NT2/D1 (cell line): Measurements from ENCODE around the gene MYL6.

Experiments used
- DNase-seq: peaks from one replicate; pipeline ENCODE4 v3.0.0-alpha.2; 2011; ENCODE audit warnings: low read depth, low spot score
- H3K27me3 ChIP-seq: 2 replicates; pipeline ENCODE4 v1.6.0; 2011; ENCODE audit warnings: mild to moderate bottlenecking; ENCODE audit not compliant: insufficient read length, insufficient read depth
- H3K36me3 ChIP-seq: 2 replicates; pipeline ENCODE4 v1.6.1; 2011; ENCODE audit warnings: mild to moderate bottlenecking, low read length, mixed read lengths; ENCODE audit not compliant: insufficient read depth, insufficient read length
- H3K4me1 ChIP-seq: 2 replicates; pipeline ENCODE4 v1.5.1; 2011; ENCODE audit not compliant: insufficient read depth, insufficient read length
- H3K4me3 ChIP-seq: 2 replicates; pipeline ENCODE4 v1.5.1; 2011; ENCODE audit warnings: low read depth; ENCODE audit not compliant: insufficient read length
- H3K9ac ChIP-seq: 2 replicates; pipeline ENCODE4 v1.6.0; 2011; ENCODE audit warnings: low read depth; ENCODE audit not compliant: insufficient read length
- H3K9me3 ChIP-seq: 2 replicates; pipeline ENCODE4 v1.5.1; 2011; ENCODE audit warnings: mild to moderate bottlenecking, low read length; ENCODE audit not compliant: insufficient read depth
- SUZ12 ChIP-seq: IDR thresholded peaks from 2 replicates; pipeline ENCODE4 v1.6.1; 2011; ENCODE audit not compliant: insufficient read length, insufficient read depth; ENCODE audit errors: extremely low read depth
- YY1 ChIP-seq: IDR thresholded peaks from 2 replicates; pipeline ENCODE4 v1.6.1; 2011; ENCODE audit not compliant: insufficient read length, insufficient read depth
- ZNF274 ChIP-seq: IDR thresholded peaks from 2 replicates; pipeline ENCODE4 v1.6.1; 2011; ENCODE audit warnings: mild to moderate bottlenecking, low read depth, low read length

The MYL6 gene

GRCh38 chr12:56124133-56124532 is 34.0 kb upstream of the MYL6 start:
- Histone ChIP-seq H3K9ac (no peak overlapping the region), H3K9me3 (no peaks in the 10 kb centered on the region), H3K27me3 (no peaks in the 10 kb centered on the region), H3K4me3 (no peak overlapping the region), H3K4me1 (peaks cover 2% of the 10 kb centered on the region), H3K36me3 (peaks cover 23% of the 10 kb centered on the region)
- no peak for DNase-seq
- TF ChIP-seq YY1 = no peak
- TF ChIP-seq SUZ12 = no peak
- TF ChIP-seq ZNF274 = no peak

DNA sequence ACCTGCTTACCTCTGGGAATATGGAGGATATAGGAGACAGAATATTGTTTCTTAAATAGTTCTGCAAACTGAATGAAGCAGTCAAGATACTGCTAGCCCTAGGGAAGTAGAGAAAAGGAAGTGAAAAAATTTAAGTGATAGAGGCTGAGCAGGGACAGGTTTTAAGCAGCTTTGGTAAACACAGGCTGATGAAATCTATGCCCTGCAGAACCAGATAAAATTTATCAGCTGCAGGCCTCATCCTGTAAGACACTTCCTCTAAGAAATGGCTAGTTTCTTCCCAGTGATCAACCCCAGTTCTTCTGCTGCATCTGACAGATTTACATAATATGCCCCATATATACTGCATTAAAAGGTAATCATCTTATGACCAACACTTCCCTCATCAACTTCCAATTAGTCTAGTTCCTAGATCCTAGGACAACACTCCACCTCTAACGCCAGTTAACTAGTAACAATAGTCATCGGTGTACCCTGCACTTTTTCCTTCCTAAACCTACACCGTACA is 31.4 kb upstream of the MYL6 start:
- no peak for DNase-seq
- H3K4me1 ChIP-seq = peaks cover 6% of the 10 kb centered on the region

DNA sequence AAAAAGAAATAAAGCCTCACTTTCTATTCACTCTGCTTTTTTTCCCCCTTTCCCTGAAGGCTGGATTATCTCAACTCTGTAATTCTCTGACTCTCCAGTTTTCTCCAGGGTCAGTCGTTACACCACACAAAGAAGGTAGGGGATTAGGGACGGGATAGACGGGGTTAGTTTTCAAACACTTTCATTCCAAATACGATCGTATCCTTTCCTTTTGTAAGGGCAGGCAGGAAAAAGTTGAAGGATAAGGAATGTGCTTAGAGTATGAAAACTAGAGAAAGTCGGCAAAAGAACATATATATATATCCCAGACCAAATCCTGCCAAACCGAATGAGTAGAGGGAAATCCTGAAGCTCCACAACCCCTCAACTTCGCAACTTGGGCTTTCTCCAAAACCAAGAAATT is 30.7 kb upstream of the MYL6 start:
- Histone ChIP-seq H3K36me3 (peaks cover 25% of the 10 kb centered on the region), H3K4me1 (peaks cover 6% of the 10 kb centered on the region), H3K27me3 (no peaks in the 10 kb centered on the region), H3K9me3 (peaks cover 15% of the 10 kb centered on the region), H3K4me3 (no peak overlapping the region), H3K9ac (peak overlapping the region; percentile 61)
- no peak for DNase-seq
- no peak for TF ChIP-seq SUZ12
- TF ChIP-seq ZNF274 = no peak
- TF ChIP-seq YY1 = no peak

More for the DNA sequence above, 31.4 kb upstream of the MYL6 start:
- Histone ChIP-seq H3K4me3 (no peak overlapping the region), H3K36me3 (peaks cover 23% of the 10 kb centered on the region), H3K27me3 (no peaks in the 10 kb centered on the region), H3K9me3 (peaks cover 15% of the 10 kb centered on the region), H3K9ac (peak overlapping the region; percentile 29)
- TF ChIP-seq SUZ12 (no peak), ZNF274 (no peak), YY1 (no peak)

GRCh38 chr12:56127888-56128669 is 30.1 kb upstream of the MYL6 start, which contains the start of gene ESYT1:
TSS of gene ESYT1 (plus strand) at chr12:56128267. CDS start at chr12:56128320, 53 bp downstream.
- H3K36me3 ChIP-seq = peaks cover 29% of the 10 kb centered on the region
- H3K9me3 ChIP-seq = peaks cover 15% of the 10 kb centered on the region
- peak; percentile 100 for DNase-seq
- peaks cover 6% of the 10 kb centered on the region for H3K4me1 ChIP-seq
- peak within 1 kb of the TSS; percentile 98 for H3K9ac ChIP-seq
- H3K27me3 ChIP-seq = no peaks in the 10 kb centered on the region
- peak within 1 kb of the TSS; percentile 95 for H3K4me3 ChIP-seq
- TF ChIP-seq SUZ12 (no peak), ZNF274 (no peak), YY1 (no peak)

DNA sequence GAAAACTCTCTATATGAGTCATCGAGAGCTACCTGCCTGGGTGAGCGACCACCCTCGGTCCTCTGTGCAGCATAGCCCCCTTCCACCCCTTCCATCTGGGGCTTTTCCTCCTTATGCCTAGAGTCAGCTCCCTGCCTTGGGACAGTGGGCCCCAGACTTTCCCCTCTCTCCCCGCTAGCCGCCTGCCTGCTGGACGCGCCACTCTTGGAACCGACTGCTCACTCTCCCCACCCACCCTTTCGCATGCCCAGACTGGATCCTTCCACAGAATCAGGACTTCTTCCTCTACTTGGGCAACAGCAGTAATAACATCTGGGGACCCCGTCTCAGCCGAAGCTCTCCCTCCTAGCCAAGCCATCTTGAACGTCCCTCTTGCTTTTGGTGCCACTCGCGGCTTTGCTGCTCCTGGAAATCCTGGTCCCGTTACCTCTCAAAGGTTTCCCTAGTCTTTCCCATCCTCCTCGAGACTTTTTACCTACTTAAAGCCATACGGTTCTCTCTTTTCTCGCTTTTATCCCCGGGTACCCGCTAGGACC is 29.4 kb upstream of the MYL6 start:
- no peak for DNase-seq
- TF ChIP-seq SUZ12 = no peak
- TF ChIP-seq ZNF274 = no peak
- no peak for TF ChIP-seq YY1
- peaks cover 15% of the 10 kb centered on the region for H3K9me3 ChIP-seq
- H3K4me3 ChIP-seq = peak overlapping the region; percentile 95
- peak overlapping the region; percentile 98 for H3K9ac ChIP-seq
- H3K36me3 ChIP-seq = peaks cover 36% of the 10 kb centered on the region
- peaks cover 6% of the 10 kb centered on the region for H3K4me1 ChIP-seq
- H3K27me3 ChIP-seq = no peaks in the 10 kb centered on the region

GRCh38 chr12:56129206-56129941 is 28.8 kb upstream of the MYL6 start:
- H3K4me3 ChIP-seq = peak overlapping the region; percentile 95
- peaks cover 6% of the 10 kb centered on the region for H3K4me1 ChIP-seq

GRCh38 chr12:56129942-56130495 is 28.1 kb upstream of the MYL6 start:
- H3K9me3 ChIP-seq = peaks cover 15% of the 10 kb centered on the region
- H3K9ac ChIP-seq = peak overlapping the region; percentile 98
- TF ChIP-seq ZNF274 (no peak), SUZ12 (no peak), YY1 (no peak)
- no peak for DNase-seq
- H3K27me3 ChIP-seq = no peaks in the 10 kb centered on the region
- H3K4me3 ChIP-seq = no peak overlapping the region
- H3K36me3 ChIP-seq = peaks cover 47% of the 10 kb centered on the region
- peaks cover 6% of the 10 kb centered on the region for H3K4me1 ChIP-seq

More at GRCh38 chr12:56129206-56129941, 28.8 kb upstream of the MYL6 start:
- Histone ChIP-seq H3K9ac (peak overlapping the region; percentile 98), H3K27me3 (no peaks in the 10 kb centered on the region), H3K36me3 (peaks cover 42% of the 10 kb centered on the region), H3K9me3 (peaks cover 15% of the 10 kb centered on the region)
- TF ChIP-seq SUZ12 = no peak
- no peak for TF ChIP-seq ZNF274
- TF ChIP-seq YY1 = no peak
- no peak for DNase-seq
